HG03159 (cell line): ENCODE results near the gene SIPA1L2.

ENCODE experiments used
- ATAC-seq: cut with Tn5 transposase; IDR thresholded peaks from one replicate; pipeline ENCODE4 v1.9.1; 2021; ENCODE audit warnings: mild to moderate bottlenecking, moderate library complexity; ENCODE audit not compliant: unreplicated experiment

The SIPA1L2 gene, protein sequence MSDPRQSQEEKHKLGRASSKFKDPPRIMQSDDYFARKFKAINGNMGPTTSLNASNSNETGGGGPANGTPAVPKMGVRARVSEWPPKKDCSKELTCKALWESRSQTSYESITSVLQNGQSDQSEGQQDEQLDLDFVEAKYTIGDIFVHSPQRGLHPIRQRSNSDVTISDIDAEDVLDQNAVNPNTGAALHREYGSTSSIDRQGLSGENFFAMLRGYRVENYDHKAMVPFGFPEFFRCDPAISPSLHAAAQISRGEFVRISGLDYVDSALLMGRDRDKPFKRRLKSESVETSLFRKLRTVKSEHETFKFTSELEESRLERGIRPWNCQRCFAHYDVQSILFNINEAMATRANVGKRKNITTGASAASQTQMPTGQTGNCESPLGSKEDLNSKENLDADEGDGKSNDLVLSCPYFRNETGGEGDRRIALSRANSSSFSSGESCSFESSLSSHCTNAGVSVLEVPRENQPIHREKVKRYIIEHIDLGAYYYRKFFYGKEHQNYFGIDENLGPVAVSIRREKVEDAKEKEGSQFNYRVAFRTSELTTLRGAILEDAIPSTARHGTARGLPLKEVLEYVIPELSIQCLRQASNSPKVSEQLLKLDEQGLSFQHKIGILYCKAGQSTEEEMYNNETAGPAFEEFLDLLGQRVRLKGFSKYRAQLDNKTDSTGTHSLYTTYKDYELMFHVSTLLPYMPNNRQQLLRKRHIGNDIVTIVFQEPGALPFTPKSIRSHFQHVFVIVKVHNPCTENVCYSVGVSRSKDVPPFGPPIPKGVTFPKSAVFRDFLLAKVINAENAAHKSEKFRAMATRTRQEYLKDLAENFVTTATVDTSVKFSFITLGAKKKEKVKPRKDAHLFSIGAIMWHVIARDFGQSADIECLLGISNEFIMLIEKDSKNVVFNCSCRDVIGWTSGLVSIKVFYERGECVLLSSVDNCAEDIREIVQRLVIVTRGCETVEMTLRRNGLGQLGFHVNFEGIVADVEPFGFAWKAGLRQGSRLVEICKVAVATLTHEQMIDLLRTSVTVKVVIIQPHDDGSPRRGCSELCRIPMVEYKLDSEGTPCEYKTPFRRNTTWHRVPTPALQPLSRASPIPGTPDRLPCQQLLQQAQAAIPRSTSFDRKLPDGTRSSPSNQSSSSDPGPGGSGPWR (N-terminal part only)

DNA sequence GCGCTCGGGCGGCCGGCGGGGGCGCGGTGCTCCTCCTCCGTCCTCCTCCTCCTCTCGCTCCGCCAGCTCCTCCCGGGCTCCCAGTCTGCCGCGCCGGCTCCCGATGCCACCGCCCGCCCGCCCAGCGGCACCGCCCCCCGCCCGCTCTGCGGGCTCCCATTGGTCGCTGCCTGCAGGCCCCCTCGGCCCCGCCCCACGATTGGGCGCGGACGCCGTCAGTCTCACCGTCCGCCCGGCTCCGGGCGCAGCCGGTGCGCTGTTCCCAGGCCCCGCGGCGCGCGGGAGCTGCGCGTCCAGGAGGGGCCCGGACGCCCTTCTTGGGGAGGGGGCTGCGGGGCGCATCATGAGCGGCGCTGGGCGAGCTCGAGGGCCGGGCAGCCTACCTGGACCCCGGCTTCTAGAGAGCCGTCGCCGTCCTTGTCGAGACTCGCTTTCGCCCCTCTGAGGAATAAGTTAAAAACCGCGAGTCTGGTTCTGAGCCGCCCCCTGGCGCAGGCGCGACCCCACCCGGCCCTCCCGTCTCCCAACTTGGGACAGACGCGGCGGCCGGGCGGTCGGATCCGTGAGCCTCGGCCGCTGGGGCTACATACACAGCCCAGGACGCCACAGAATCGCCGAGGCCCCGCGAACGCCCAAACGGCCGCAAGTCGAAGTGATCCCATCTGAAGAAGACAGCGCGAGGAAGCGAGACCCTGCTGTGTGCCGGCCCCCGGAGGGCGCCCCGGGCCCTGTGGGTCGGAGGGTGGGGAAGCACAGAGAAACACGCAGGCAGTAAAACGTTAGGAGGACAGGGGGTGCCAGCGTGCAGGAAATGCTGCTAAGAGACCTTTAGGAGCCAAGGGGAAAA lies at the start of gene SIPA1L2:
SIPA1L2 (minus strand) TSS at position 87 of the 847 bp plus-strand sequence. CDS start 114,794 bp downstream, outside the sequence.
- ATAC-seq, result peak; percentile 97

DNA sequence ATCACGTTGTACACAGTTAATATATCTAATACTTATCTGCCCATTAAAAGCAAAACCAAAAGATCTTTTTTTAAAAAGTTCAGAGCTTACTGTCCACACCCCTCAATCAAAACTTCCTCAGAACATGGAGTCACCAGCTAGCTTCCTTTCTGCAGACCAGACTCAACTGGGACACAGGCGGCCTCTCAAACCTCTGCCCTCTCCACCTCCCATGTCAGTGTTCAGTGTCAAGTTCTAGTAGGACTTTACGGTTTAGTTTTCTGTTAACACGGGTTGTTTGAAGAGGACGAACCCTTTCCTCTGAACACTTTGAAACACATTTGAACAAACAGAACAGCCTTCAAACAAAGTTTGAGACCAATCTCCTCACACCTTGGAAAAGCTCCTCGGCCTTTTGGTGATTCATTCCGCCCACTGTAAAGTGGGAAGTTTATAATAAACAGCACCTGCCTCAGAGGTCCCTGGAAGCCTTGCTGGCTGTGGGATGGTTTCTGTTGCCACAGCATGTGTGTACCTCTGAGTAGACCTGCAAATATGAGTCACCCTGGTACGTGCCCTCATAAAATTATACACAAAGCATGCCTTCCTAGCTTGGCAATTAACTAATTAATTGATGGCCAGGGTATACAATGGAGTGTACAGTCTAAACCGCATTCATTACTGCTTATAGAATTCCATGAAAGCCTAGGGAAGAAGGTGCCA lies 48.4 kb upstream of the SIPA1L2 start:
- ATAC-seq, result no peak

DNA sequence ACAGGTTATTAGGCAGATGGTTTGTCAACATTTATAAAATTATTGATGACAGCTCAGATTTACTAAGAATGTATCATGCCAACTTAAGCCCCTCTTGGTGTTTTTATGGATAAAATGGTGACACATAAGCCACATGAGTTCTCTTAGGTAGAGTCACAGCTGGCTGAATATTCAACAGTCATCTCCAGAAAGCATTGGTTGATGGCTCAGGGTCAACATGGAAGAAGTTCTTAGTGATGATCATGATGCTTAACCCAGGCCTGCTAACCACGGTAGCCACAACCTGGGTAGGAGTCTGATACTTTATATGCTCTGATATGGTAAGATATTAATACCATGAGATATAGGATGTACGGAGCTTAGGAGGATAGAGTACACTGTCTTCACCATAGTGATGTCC lies 46.4 kb upstream of the SIPA1L2 start:
- no peak for ATAC-seq

DNA sequence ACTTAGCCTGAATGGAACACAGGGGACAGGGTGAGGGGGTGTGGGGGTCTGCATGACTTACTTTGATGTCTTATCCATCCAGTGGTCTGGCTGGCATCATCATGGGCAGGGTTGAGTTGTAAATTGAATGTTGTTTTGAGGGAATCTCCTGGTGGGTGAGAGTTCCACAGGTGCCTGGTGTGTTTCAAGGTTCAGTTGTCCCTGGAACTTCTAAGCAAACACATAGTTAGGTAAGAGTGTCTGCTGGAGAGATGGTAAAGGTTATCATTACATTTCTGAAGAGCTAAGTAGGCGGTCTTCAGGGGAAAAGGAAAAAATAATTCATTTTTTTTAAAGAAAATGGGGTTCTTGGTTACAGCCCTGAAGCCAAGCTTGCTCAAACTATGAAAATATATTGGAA lies 46.0 kb upstream of the SIPA1L2 start:
- ATAC-seq, result no peak

DNA sequence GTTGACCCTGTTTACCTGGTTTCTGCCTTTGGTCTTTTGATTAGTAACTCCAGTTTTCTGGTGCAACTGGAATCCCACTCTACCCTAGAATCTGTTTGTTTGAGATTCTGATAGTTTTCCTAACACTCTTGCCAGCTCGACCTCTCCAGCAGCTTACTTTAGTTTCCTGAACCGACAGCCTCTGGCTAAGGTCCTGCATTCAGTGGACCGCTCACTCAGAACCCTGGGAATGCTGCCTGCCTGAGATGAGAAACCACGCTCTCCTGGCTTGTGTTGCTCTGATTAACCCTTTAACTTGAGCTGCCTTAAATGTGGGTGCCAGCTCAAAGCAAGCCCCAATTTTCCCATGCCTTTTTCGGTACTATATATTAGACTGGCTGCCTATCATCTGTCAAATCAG lies 45.3 kb upstream of the SIPA1L2 start:
- ATAC-seq, result no peak

DNA sequence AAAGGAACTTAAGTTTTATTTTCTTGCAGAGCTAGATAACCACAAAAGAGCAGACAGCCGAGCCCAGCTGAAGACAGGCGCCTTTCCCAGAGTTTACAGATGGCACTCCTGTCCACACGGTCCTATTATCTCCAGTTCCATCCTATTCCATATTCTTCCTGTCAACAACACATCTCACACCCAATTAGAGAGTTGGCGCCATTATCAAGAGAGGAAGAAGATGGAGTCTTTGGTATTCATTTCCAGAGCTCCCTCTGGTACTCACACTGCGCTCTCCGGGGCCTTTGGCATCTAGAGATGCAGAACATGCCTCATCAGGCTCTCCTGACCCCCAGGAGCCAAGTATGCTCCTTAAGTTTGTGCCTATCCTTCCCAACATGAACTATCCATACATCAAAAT lies 43.3 kb upstream of the SIPA1L2 start:
- no peak for ATAC-seq

DNA sequence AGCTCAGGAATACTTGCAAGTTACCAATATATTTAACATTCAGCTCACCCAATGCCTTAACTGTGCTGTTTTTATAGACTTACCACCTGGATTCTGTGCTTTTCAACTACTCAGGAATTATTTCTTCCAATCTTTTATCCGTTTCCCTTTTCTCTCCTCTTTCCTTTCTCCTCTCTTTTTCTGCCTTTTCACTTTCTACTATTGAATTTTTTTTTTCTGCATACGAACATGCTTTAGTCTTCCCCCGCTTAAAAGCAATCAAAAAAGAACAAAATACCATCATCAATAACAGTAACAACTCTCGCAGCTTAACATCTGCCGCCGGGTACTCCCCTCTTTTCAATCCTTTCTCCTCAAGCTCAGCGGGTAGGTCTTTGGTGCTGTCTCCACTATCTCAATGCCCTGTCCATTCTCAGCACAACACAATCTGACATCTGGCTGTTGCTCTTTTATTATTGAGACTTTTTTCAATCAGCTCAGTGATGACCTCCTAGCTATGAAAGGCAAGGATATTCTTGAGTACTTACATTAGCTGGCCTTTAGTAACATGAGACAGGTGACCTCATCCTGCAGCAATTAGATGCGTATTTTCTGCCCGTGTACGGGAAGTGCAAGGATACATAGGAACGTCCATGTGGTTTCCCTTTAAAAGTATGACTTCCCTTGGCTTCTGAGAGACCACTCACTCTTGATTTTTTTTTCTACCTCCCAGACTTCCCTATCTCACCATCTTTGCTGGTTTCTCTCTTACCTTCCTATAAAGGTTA lies 40.2 kb upstream of the SIPA1L2 start:
- ATAC-seq, result no peak

DNA sequence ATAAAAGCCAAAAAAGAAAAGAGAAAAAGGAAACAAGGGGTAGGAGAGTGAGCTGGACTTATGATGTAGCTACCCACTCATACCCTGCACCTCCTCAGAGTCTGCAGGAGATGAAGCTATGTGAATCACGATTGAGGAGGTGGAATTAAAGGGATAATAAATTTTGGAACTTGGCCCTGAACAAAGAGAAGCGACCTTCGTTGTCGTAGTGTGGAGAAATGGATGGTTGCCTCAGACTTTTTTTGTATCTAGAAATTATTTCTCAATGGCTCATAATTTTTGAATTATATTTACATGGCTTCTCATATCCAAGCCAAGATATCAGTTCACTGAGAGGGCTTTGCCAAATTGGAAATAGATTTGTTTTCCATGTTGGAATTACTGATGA lies 37.8 kb upstream of the SIPA1L2 start:
- ATAC-seq, result no peak

DNA sequence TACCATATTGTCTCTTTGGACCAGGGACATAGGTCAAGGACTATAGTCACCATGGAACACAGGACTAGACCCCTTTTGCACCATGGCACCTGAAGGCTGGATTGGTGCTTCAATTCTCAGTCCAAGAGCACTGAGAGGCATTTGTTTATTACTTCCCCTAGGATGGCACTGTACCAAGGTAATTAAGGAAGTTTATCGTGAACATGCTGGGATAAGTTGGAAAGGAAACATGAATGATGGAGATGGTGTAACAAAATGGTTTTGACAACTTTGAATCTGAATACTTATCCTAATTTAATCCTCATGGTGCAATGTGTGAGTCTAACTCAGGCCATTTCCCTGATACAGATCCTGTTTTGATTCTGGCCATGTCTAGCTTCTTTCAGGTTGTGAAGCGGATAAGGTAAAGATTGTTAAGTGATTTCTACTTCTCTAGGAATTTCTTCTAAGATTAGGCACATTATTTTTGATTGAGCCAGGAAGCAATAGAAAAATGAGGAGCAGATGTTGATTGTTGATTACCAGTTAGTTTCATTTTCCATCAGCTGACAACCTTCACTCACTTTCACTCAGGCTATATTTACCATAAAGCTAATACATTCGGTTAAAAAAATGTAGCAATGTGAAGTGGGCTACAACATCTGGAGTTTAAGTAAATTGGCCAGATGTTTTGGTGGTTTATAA lies 37.3 kb upstream of the SIPA1L2 start:
- ATAC-seq, result no peak

DNA sequence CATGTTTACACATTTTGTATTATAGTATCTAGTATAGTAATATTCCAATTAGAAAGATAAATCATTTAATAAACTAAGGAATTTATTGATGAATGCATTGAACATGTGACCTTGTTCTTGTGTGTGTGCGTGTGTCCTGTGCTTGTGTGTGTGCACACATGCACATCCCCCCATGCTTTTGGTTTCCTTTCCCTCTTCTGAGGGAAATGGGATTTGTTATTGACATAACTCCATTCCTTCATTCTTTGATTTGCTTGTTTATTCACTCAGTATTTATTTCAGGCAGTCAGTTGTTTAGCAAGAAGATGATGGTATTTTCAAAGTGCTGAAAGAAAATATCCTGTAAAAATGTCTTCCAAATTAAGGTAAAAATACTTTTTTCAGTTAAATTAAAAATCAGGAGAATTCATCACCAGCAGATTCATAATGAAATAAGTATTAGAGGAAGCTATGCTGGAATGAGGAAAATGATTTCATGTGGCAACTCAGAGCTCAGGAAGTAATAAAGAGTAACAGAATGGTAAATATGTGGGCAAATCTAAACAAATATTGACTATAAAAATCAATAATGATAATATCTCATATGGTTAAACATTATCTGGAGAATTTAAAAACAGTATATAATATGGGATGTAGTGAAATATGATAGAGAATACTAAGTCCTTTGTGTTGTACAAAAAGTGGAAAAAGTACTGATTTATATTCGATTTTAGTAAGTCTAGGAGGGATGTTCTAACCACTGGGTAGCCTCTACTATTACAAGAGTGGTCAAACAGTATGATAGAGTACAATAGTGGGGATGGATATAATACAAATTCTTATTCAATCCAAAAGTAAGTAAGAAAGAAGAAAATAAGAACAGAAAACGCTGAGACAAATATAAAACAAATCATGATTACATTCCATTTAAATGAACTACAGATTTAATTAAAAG lies 35.2 kb upstream of the SIPA1L2 start:
- ATAC-seq, result no peak

DNA sequence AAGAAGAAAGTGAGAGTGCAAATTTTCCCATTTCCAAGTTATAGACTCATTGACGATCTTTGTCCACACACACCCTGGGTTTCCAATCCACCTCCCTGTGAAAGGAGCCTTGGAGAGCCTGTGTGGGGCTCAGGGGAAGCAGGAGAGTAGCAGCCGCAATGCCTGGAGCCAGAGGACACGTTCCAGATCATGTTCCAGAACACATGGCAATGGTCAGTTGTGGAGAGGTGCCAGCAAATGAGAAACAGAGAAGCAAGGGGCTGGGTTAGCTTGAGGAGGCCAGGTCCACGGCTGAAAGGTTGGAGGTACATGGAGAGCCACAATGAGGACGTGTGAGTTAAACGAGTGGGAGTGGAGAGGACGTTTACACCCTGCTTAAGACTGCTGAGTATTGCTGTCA lies 33.0 kb upstream of the SIPA1L2 start:
- no peak for ATAC-seq

DNA sequence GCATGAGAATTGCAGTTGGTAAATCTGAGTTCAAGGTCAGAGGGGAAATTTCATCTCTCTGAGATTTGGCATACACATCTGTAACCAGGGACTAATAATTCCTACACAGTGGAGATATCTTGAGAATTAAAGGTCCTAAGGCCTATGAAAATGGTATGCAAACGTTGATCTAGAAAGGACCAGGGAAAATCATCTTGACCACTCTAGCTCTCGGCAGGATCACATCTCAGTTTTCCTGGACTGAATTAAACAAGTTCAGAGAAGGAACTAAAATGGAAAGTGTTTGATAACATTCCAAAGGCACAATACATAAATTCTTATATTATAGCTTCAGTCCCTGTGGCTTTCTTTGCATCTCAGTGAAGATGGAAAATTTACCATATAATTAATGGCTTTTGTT lies 28.5 kb upstream of the SIPA1L2 start:
- no peak for ATAC-seq

DNA sequence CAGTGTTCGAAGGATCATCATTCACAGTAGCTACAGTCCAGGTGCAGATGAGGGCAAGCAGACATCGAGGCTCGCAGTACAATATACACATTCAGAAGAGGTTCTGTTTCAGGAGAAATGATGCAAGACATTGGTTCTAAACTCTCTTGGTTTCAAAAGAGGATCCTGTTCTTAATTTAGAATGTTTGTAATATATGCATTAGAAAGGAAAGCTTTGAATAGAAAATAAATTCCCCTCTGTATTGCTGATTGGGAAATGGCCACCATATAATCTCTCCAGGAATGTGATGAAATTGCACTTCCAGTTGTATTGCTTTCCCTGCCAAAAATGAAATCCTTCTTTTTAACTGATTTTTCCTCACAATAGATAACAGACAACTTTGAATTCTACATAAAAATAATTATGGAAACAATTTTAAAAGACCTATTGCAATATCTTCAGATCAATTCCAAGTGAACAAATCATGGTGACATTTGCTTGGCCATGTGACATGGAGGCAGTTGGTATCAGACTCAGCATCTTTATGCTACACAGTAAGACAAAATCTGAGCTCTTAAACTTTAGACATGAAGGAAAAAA lies 27.6 kb upstream of the SIPA1L2 start:
- no peak for ATAC-seq

DNA sequence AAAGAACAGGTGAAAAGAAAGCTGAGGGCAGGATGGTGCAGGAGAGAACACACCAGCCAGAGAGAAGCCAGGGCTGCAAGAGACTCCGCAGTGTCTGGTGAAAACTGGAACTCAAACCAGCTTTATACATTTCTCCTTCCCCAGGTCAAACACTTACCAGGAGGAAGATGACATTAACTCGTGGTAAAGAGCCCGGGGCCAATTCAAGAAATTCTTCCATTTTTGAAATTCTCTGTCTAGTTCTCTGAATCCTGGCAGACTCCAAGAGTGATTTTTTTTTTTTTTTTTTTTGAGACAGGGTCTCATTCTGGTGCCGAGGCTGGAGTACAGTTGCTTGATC lies 25.8 kb upstream of the SIPA1L2 start:
- ATAC-seq, result peak; percentile 12

DNA sequence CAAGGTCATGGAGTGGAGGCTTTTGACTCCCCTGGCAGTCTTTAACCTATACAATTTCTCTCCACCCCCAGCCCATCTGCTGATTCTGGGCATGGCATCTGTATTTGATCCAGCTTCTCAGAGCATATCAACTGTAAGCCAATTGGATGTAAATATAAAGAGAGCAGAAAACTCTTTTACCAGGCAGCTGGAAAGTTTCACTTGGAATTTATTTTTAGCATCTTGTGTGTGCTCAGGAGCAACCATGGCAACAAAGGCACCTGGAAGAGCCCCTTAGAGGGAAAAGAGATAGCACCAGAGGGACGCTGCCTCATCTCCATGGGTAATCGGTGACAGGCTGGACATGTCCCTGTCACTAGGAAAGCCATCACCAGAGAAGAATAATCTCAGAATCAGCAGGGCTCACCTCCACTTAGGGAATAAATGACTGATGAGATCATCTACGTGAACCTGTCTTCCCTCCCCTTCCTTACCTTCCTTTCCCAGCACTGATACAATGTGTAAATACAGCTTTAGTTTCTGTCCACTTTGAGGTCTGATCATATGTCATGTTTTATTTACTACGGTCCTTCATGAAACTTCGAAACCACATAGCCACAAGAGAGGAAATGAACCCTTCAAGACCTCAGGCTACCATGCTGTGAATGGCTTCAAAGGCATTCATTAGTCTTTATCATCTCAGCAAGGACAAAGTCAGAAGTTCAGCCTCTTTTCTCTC lies 25.3 kb upstream of the SIPA1L2 start:
- peak; percentile 90 for ATAC-seq

DNA sequence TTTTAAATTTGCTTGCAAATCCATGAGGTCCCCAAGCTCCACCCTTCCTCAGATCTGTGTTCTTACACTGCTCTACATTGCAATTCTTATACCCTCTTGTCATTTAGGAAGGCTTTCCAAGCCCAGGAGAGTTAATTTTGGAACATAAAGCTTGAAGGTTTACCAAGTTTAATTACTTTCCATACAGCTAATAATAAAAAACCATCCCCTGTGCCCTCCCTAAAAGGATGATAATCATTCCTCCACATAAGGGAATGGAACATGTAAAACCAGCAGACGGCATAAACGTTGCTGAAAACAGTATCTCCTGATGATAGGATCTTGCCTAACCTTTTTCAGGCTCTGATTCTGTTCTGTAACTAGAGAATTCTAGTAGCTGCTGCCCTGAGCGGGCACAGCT lies 23.9 kb upstream of the SIPA1L2 start:
- ATAC-seq, result no peak

DNA sequence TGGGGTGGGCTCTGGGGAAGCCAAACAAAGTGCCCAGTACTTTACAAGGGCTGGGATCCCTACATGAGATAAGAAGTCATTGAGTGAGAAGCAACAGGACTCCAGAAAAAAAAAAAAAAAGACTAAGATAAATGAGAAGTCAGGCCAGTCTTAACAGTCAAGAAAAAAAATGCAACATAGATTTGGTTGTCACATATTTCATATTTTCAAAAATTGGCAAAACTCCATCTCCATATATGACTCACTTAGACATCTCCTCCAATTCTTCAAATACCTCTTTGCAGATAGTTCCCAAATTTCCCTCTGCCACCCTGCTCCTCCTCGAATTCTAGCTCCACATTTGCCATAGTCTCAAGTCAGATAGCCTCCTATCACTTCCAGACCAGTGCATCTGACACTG lies 20.9 kb upstream of the SIPA1L2 start:
- no peak for ATAC-seq
